GM19239 (cell line): Measurements from ENCODE around the gene NEK3.
"Not testable (repeated sequence)": the region's sequence is repeated elsewhere in the genome, so short reads cannot be mapped to it uniquely, and the experiment has no call there.

ENCODE experiments used
- DNase-seq: peaks from one replicate; pipeline ENCODE4 v3.0.0; 2011; ENCODE audit warnings: low spot score; ENCODE audit not compliant: insufficient read length
- FAIRE-seq: peaks from 2 replicates; lab custom pipeline; 2011; peaks lifted over from hg19 to GRCh38; lab: Jason Lieb, UNC

The NEK3 gene

GRCh38 chr13:52171686-52172085 is 12.3 kb upstream of the NEK3 start:
- not testable (repeated sequence) for DNase-seq
- FAIRE-seq: peak; percentile 44

- not testable (repeated sequence) for FAIRE-seq, DNase-seq
These were observed 11.5 kb upstream of the NEK3 start for GRCh38 chr13:52170828-52171391.

GRCh38 chr13:52169839-52170238 is 10.4 kb upstream of the NEK3 start:
- no peak for FAIRE-seq
- no peak for DNase-seq

GRCh38 chr13:52165411-52165810 is 6.0 kb upstream of the NEK3 start:
- FAIRE-seq (no peak), DNase-seq (no peak)

GRCh38 chr13:52164989-52165388 is 5.6 kb upstream of the NEK3 start:
- FAIRE-seq: no peak

GRCh38 chr13:52163878-52164277 is 4.5 kb upstream of the NEK3 start:
- not testable (repeated sequence) for FAIRE-seq, DNase-seq

More at GRCh38 chr13:52164989-52165388, 5.6 kb upstream of the NEK3 start:
- DNase-seq: no peak

- FAIRE-seq (no peak), DNase-seq (no peak)
These were observed 3.1 kb upstream of the NEK3 start for GRCh38 chr13:52162279-52163101.

- DNase-seq: no peak
- FAIRE-seq: no peak
These were observed 1.8 kb upstream of the NEK3 start for GRCh38 chr13:52161181-52161646.

GRCh38 chr13:52160506-52160905 is 1.1 kb upstream of the NEK3 start:
- DNase-seq (no peak), FAIRE-seq (no peak)

- no peak for FAIRE-seq
- DNase-seq: no peak
These were observed 656 bp upstream of the NEK3 start for GRCh38 chr13:52160053-52160452.

- peak; percentile 8 for FAIRE-seq
- DNase-seq: no peak
These were observed 703 bp downstream of the NEK3 start for GRCh38 chr13:52158629-52159158.

GRCh38 chr13:52156724-52157261 is 2.6 kb downstream of the NEK3 start:
- DNase-seq: no peak
- FAIRE-seq: no peak

GRCh38 chr13:52155177-52155576 is 4.2 kb downstream of the NEK3 start:
- FAIRE-seq (no peak), DNase-seq (no peak)

GRCh38 chr13:52147225-52147624 is 12.2 kb downstream of the NEK3 start:
- DNase-seq (no peak), FAIRE-seq (no peak)

GRCh38 chr13:52141299-52141698 is 18.1 kb downstream of the NEK3 start:
- FAIRE-seq: no peak

GRCh38 chr13:52137489-52137888 is 21.9 kb downstream of the NEK3 start:
- DNase-seq (no peak), FAIRE-seq (no peak)

More at GRCh38 chr13:52141299-52141698, 18.1 kb downstream of the NEK3 start:
- no peak for DNase-seq

GRCh38 chr13:52136763-52137162 is 22.6 kb downstream of the NEK3 start:
- FAIRE-seq: no peak
- DNase-seq: no peak

GRCh38 chr13:52130641-52131040 is 28.8 kb downstream of the NEK3 start:
- DNase-seq: no peak
- FAIRE-seq: no peak

- FAIRE-seq (peak; percentile 74), DNase-seq (peak; percentile 46)
These were observed 30.4 kb downstream of the NEK3 start, which contains the start of gene NEK5 for GRCh38 chr13:52128714-52129700. TSS of gene NEK5 (minus strand) at chr13:52129073. CDS start at chr13:52127482, 1,591 bp downstream.
